ENCODE results near the gene MAGI2.

MAGI2 gene

DNA sequence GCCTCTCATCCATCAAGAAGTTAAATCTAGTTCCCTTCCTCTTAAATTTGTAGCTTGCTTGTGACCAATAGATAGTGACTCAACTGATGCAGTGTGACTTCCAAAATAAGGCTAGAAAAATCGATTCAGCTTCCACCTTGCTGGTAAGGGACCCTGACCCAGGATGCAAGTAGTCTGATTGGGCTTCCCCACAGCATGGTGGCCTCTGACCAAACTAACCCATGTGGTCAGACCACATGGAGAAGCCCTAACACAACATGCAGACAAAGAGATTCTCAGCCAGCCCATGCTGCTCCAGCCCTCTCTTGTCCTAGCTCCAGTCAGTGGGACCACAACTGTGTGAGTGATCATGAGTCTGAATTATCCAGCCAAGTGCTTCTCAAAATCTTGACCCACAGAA is 710.8 kb downstream of the MAGI2 start:
- no peak for DNase-seq (ENCODE audit: low read depth, low spot score)

GRCh38 chr7:78736548-78736947 is 716.9 kb downstream of the MAGI2 start:
- no peak for DNase-seq (ENCODE audit: low read depth, low spot score)

DNA sequence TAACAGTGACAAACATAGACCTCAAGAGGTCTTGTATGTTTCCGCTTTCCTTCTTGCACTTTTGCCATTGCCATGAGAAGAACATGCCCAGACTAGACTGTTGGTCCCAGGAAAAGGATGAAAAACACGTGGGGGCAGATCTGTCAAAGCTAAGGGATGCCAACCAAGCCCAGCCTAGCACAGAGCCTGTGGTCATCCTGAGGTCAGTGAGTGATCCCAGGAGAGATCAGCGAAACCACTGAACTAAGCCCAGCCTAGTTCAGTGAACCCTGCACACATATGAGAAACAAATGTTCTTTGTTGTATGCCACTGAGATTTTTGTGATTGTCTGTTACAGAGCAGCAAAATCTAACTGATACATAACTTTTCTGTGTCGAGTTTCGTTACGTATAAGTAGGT is 718.8 kb downstream of the MAGI2 start:
- DNase-seq (ENCODE audit: low read depth, low spot score) = no peak

- no peak for DNase-seq (ENCODE audit: low read depth, low spot score)
These were observed 733.4 kb downstream of the MAGI2 start for GRCh38 chr7:78720066-78720465.

DNA sequence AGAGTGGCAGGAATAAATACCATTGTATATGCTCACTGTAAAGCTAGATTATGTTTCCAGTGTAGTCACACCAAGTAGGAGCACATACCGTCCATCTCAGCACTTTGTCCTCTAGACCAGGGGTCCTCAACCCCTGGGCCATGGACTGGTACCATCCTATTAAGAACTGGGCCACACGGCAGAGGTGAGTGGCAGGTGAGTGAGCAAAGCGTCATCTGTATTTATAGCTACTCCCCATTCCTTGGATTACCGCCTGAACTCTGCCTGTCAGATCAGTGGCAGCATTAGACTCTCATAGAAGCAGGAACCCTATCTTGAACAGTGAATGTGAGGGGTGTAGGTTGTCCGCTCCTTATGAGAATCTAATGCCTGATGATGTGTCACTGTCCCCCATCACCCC is 735.3 kb downstream of the MAGI2 start:
- DNase-seq (ENCODE audit: low read depth, low spot score) = no peak

DNA sequence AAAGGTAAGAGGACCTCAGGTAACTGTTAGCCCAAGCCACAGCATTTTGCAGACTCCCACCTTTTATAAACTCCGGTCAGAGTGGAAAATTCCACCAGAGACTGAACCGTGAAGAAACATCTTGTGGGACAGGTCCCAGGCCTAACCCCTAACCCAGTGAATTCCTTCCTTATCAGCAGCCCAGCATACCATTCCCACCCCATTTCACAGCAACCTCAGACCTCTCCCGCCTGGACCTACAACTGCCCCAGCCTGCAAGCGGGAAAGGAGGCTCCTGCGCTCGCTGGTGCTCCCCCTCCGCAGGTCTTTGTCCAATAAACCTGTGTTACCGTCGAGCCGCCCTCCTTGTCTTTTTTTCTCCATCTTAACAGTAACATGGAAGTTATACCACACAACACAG is 736.6 kb downstream of the MAGI2 start:
- DNase-seq (ENCODE audit: low read depth, low spot score) = no peak

GRCh38 chr7:78714356-78714755 is 739.1 kb downstream of the MAGI2 start:
- DNase-seq (ENCODE audit: low read depth, low spot score) = no peak

DNA sequence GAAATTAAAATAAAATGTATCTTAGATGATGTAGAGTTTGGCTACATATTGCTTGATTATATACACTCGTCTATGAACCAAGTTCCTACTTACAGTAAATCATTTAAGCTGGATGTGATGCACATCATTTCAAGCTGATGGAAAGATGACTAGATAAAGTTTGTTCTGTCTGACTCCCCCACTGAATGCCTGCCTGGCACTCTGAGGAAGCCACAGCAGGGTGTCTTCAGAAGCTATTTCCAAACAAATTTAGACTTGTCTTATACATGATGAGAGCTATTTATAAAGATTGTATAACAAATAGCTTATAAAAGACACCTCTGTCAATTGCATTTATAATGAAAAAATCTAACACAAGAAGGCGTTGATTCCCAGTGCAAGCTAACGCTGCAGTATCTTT is 741.4 kb downstream of the MAGI2 start:
- DNase-seq (ENCODE audit: low read depth, low spot score) = no peak

DNA sequence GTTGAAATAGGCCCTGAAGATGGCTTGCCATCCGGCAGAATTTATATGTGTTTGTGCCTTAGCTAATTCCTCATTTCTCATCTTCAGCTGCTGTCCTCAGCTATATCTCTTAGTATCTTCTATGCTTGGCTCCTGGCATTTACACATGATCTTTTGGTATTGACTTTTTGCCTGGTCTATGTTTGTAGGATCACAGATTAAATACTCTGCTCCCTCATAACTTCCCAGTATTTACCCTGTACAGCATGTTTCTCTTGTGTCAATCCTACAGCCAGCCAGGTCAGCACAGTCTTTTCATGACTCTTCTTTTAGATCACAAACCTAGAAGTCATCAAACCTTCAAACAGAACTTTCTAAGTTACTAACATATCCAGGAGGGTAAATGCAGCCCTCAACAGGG is 743.8 kb downstream of the MAGI2 start:
- DNase-seq (ENCODE audit: low read depth, low spot score) = no peak

- no peak for DNase-seq (ENCODE audit: low read depth, low spot score)
These were observed 749.0 kb downstream of the MAGI2 start for GRCh38 chr7:78704504-78704903.

- no peak for DNase-seq (ENCODE audit: low read depth, low spot score)
These were observed 750.1 kb downstream of the MAGI2 start for GRCh38 chr7:78703391-78703790.

DNA sequence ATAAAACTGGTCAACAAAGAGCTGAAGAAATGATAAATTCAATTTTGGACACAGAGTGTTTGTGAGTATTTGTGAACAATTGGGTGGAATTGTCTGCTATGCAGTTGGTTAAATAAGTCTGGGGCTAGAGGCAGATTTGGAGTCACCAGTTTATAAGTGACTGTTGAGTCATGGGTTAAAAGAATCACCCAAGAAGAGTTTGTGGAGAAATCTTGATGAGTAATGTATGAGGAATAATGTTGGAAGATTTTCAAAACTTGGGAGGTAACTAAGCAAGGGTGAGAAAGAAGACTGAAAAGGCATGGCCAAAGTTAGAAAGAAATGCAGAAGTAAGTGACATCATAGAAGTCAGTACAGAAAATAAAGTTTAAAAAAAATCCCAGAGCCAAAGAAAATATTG is 750.7 kb downstream of the MAGI2 start:
- peak; percentile 47 for DNase-seq (ENCODE audit: low read depth, low spot score)

GRCh38 chr7:78695826-78696225 is 757.6 kb downstream of the MAGI2 start:
- no peak for DNase-seq (ENCODE audit: low read depth, low spot score)

- DNase-seq (ENCODE audit: low read depth, low spot score) = no peak
These were observed 761.9 kb downstream of the MAGI2 start for GRCh38 chr7:78691584-78691983.

DNA sequence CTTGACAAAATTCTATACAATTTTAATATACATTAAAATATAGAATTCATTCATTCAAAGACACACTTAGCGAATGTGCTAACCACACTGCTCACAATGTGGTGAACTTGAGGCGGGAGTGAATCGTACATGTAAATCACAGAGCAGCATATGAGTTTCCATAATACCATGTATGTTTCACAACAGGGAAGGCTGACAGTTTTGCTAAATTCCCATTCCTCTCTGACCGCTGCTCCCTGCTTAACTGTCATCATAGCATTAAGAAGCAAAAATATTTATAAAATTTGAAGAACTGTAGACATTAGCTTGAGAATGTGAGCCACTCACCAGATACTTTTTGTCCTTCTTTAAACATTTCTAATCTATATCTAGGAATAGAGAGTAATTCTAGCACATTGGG is 763.3 kb downstream of the MAGI2 start:
- no peak for DNase-seq (ENCODE audit: low read depth, low spot score)

- DNase-seq (ENCODE audit: low read depth, low spot score) = no peak
These were observed 765.1 kb downstream of the MAGI2 start for GRCh38 chr7:78688376-78688775.

- no peak for DNase-seq (ENCODE audit: low read depth, low spot score)
These were observed 767.3 kb downstream of the MAGI2 start for GRCh38 chr7:78686189-78686588.

- DNase-seq (ENCODE audit: low read depth, low spot score) = no peak
These were observed 769.3 kb downstream of the MAGI2 start for GRCh38 chr7:78684201-78684600.

- no peak for DNase-seq (ENCODE audit: low read depth, low spot score)
These were observed 769.9 kb downstream of the MAGI2 start for GRCh38 chr7:78683566-78683965.

GRCh38 chr7:78679112-78679876 is 774.2 kb downstream of the MAGI2 start:
- DNase-seq (ENCODE audit: low read depth, low spot score) = no peak

- DNase-seq (ENCODE audit: low read depth, low spot score) = no peak
These were observed 776.1 kb downstream of the MAGI2 start for GRCh38 chr7:78677391-78677790.

- DNase-seq (ENCODE audit: low read depth, low spot score) = no peak
These were observed 778.0 kb downstream of the MAGI2 start for GRCh38 chr7:78675511-78675910.

GRCh38 chr7:78673272-78673671 is 780.2 kb downstream of the MAGI2 start:
- no peak for DNase-seq (ENCODE audit: low read depth, low spot score)

GRCh38 chr7:78662939-78663338 is 790.5 kb downstream of the MAGI2 start:
- DNase-seq (ENCODE audit: low read depth, low spot score) = no peak
